ENCODE results near the gene ZFAND2A. TPM values are rescaled to one million over a fixed set of nuclear protein-coding genes. Genes with fewer than 3 reads are reported as not detected.
A peak's percentile ranks its signal among the peaks of the same experiment; 100 is the strongest.

ZFAND2A gene
- total RNA-seq, 4 donors from 2014 or later = 17.4 to 39.4 (median 21.8) TPM

- peak; percentile 78 to 85 for DNase-seq
- Histone ChIP-seq H3K4me1 (peaks cover 0 to 11% of the 10 kb centered on the region in 2 donors), H3K27ac (peak overlapping the region; percentile 61 to 71), H3K36me3 (no peaks in the 10 kb centered on the region), H3K9me3 (no peaks in the 10 kb centered on the region), H3K27me3 (no peaks in the 10 kb centered on the region), H3K4me3 (peak overlapping the region in 1 of 2 donors; percentile 2)
- intact Hi-C loops (cut with DNase I; ENCODE audit: low total_unique reads) = no loop called here
- TF ChIP-seq POLR2A (IDR thresholded peaks at IDR 0.05) (no peak), CTCF (IDR thresholded peaks at IDR 0.05) (peak; percentile 55 to 78 (median 72))
Measured at GRCh38 chr7:1123715-1124114, 36.3 kb downstream of the ZFAND2A start.

GRCh38 chr7:1122832-1123501 is 37.0 kb downstream of the ZFAND2A start:
- TF ChIP-seq CTCF (IDR thresholded peaks at IDR 0.05) (no peak), POLR2A (IDR thresholded peaks at IDR 0.05) (no peak)
- Histone ChIP-seq H3K4me3 (peak overlapping the region in 1 of 2 donors; percentile 2), H3K4me1 (peaks cover 0 to 11% of the 10 kb centered on the region in 2 donors), H3K27ac (peak overlapping the region; percentile 61 to 71), H3K27me3 (no peaks in the 10 kb centered on the region), H3K9me3 (no peaks in the 10 kb centered on the region), H3K36me3 (no peaks in the 10 kb centered on the region)
- no peak for DNase-seq
- intact Hi-C loops (cut with DNase I; ENCODE audit: low total_unique reads) = no loop called here

GRCh38 chr7:1121886-1122831 is 37.8 kb downstream of the ZFAND2A start:
- H3K9me3 ChIP-seq = no peaks in the 10 kb centered on the region
- H3K27ac ChIP-seq = no peak overlapping the region
- no peaks in the 10 kb centered on the region for H3K27me3 ChIP-seq
- intact Hi-C loops (cut with DNase I; ENCODE audit: low total_unique reads) = no loop called here
- H3K4me1 ChIP-seq = peaks cover 0 to 11% of the 10 kb centered on the region in 2 donors
- H3K36me3 ChIP-seq = no peaks in the 10 kb centered on the region
- no peak for TF ChIP-seq CTCF (IDR thresholded peaks at IDR 0.05)
- no peak for TF ChIP-seq POLR2A (IDR thresholded peaks at IDR 0.05)
- H3K4me3 ChIP-seq = no peak overlapping the region
- DNase-seq = no peak

- no peak for DNase-seq
- intact Hi-C loops (cut with DNase I; ENCODE audit: low total_unique reads) = no loop called here
- no peak overlapping the region for H3K27ac ChIP-seq
Measured at GRCh38 chr7:1121476-1121875, 38.5 kb downstream of the ZFAND2A start.

More at GRCh38 chr7:1121476-1121875, 38.5 kb downstream of the ZFAND2A start:
- Histone ChIP-seq H3K4me3 (no peak overlapping the region), H3K4me1 (peaks cover 0 to 11% of the 10 kb centered on the region in 2 donors), H3K27me3 (no peaks in the 10 kb centered on the region), H3K36me3 (no peaks in the 10 kb centered on the region), H3K9me3 (no peaks in the 10 kb centered on the region)
- TF ChIP-seq POLR2A (IDR thresholded peaks at IDR 0.05) = no peak
- no peak for TF ChIP-seq CTCF (IDR thresholded peaks at IDR 0.05)

All from uterus (tissue), 4 donors.